HL-60 (cell line): ENCODE results near the gene RASAL2.

Experiments used
- DNase-seq, 2 experiments: peaks; one replicate each; pipeline ENCODE4 v3.0.0-alpha.2; 2010 to 2020; ENCODE audit warnings: low read depth in 1 of 2, low spot score in 1 of 2
- H3K27ac ChIP-seq: fragments of 250-450 bp; sonication (Bioruptor Pico); replicated peaks from 2 replicates; pipeline ENCODE4 v1.5.1; 2020; ENCODE audit warnings: mild to moderate bottlenecking, moderate library complexity
- H3K27me3 ChIP-seq: fragments of 250-450 bp; sonication (Bioruptor Pico); 2 replicates; pipeline ENCODE4 v1.5.1; 2021; ENCODE audit warnings: mild to moderate bottlenecking, moderate library complexity; ENCODE audit not compliant: insufficient read depth, poor library complexity, severe bottlenecking
- H3K4me3 ChIP-seq: replicated peaks from 2 replicates; pipeline ENCODE4 v1.5.1; 2011; ENCODE audit warnings: mild to moderate bottlenecking, control low read depth, low read length; ENCODE audit not compliant: insufficient read depth
- CTCF ChIP-seq: IDR thresholded peaks from one replicate; pipeline ENCODE4 v1.5.1; 2011; ENCODE audit warnings: low read length, control low read depth, inconsistent platforms; ENCODE audit not compliant: insufficient read depth
- GABPA ChIP-seq: IDR thresholded peaks from 2 replicates; pipeline ENCODE4 v1.6.1; 2012; ENCODE audit warnings: low read depth
- POLR2AphosphoS5 ChIP-seq: IDR thresholded peaks from 2 replicates; pipeline ENCODE4 v1.6.1; 2012; ENCODE audit warnings: low read depth
- REST ChIP-seq: IDR thresholded peaks from 2 replicates; pipeline ENCODE4 v1.6.1; 2012; ENCODE audit warnings: low read depth; ENCODE audit not compliant: insufficient replicate concordance
- SPI1 ChIP-seq: IDR thresholded peaks from 2 replicates; pipeline ENCODE4 v1.6.1; 2012; ENCODE audit warnings: low read depth, mild to moderate bottlenecking, borderline replicate concordance

Gene RASAL2

GRCh38 chr1:178109348-178110143 lies 15.6 kb downstream of the RASAL2 start:
- no peak for DNase-seq
- Histone ChIP-seq H3K27ac (no peak overlapping the region), H3K4me3 (no peak overlapping the region), H3K27me3 (no peaks in the 10 kb centered on the region)
- TF ChIP-seq CTCF, result no peak
- no peak for TF ChIP-seq SPI1
- no peak for TF ChIP-seq POLR2AphosphoS5
- TF ChIP-seq REST, result no peak
- TF ChIP-seq GABPA, result no peak

GRCh38 chr1:178115260-178115659 lies 21.4 kb downstream of the RASAL2 start:
- TF ChIP-seq CTCF (no peak), POLR2AphosphoS5 (no peak), SPI1 (no peak), GABPA (no peak), REST (no peak)
- H3K4me3 ChIP-seq, result no peak overlapping the region
- H3K27ac ChIP-seq, result no peak overlapping the region
- H3K27me3 ChIP-seq, result no peaks in the 10 kb centered on the region
- no peak for DNase-seq

- no peak for TF ChIP-seq POLR2AphosphoS5
- TF ChIP-seq SPI1, result no peak
- no peak for TF ChIP-seq CTCF
- no peak for TF ChIP-seq REST
- H3K27ac ChIP-seq, result no peak overlapping the region; the same call in 1 of the 2 replicates
- DNase-seq, result no peak
Observed at GRCh38 chr1:178118524-178118923, 24.6 kb downstream of the RASAL2 start.

More at GRCh38 chr1:178118524-178118923, 24.6 kb downstream of the RASAL2 start:
- H3K27me3 ChIP-seq, result no peaks in the 10 kb centered on the region
- no peak overlapping the region for H3K4me3 ChIP-seq
